HG03558 (cell line): ENCODE measurements around the gene RABGGTB.
"Not testable (repeated sequence)": the region's sequence is repeated elsewhere in the genome, so short reads cannot be mapped to it uniquely, and the experiment has no call there.

ENCODE experiments used
- ATAC-seq: cut with Tn5 transposase; IDR thresholded peaks from one replicate; pipeline ENCODE4 v1.9.1; 2021; ENCODE audit warnings: moderate number of reproducible peaks; ENCODE audit not compliant: unreplicated experiment; ENCODE audit errors: extremely low read depth

The RABGGTB gene

DNA sequence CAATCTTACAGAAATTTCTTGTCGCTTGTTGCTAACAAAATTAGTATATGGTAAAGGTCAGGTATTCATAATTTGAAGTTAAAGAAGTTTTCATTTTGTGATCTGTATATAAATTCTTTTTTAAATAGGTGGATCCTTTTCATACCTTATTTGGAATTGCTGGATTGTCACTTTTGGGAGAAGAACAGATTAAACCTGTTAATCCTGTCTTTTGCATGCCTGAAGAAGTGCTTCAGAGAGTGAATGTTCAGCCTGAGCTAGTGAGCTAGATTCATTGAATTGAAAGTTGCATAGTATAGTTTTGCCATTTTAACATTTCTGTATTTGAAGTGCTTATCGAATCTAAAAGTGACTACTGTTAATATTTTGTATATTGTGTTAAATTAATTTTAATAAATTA, 8.3 kb downstream of the RABGGTB start:
- ATAC-seq, result no peak

DNA sequence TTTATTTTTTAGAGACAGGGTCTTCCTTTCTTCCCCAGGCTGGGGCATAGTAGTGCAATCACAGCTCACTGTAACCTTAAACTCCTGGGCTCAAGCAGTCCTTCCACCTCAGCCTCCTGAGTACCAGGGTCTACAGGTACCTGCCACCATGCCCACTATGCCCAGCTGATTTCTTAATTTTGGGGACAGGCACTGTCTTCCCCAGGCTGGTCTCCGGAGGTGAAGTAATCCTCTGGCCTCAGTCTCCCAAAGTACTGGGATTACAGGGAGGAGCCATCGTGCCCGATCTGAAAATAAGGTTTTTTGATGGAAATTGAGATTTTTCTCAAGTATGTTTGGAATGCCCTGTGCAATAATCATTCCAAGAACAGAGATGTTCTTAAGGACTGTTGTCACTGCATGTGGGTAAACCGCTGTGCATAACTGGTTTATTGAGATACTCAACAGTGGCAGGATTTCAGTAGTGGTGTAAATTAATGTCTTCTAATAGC, 9.7 kb downstream of the RABGGTB start:
- no peak for ATAC-seq

DNA sequence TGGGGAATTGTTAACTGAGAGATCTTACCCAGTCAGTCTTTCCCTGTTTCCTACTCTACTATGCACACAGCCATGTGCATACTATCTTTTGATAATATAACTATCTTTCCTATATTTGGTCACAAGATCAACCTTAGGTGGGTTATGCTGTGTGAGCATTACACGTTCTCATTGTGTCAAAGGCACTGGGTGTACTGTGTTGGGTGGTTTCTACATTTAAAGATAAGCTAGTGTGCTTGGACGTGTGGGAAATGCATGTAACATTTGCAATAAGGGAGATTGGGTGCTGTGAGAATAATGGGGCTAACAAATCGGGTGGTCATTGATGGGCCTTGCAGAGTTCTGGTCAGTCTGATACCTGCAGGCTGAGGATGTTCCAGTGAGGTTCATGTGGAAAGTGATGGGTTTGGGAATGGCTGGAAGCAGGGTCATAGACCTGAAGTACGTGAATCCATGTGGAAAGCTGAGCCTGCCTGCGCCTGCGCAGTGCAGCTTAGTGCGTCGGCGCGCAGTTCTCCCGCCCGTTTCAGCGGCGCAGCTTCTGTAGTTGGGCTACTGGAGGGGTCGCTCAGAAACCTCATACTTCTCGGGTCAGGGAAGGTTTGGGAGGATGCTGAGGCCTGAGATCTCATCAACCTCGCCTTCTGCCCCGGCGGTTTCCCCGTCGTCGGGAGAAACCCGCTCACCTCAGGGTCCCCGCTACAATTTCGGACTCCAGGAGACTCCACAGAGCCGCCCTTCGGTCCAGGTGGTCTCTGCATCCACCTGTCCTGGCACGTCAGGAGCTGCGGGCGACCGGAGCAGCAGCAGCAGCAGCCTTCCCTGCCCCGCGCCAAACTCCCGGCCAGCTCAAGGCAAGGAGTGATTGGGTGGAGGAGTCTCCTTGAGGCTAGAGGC, 10.6 kb downstream of the RABGGTB start, which contains the start of gene MSH4:
MSH4 (plus strand) TSS at position 507 of the 897 bp plus-strand sequence; CDS start at position 611, 104 bp downstream.
- ATAC-seq, result no peak

DNA sequence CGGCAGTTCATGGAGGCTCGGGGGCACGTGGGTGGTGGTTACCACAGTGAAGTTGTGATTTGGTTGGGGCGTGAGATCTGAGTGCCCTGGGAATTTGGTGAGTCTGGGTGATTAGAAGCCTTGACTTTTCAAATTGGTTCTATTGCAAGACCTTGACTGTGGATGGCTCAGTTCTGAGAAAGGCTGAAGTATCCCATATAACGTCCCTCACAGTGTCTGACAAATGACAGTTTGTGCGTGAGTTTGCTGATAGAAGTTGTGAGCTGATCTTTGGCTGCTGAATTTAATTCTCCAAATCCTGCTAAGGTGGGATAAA, 11.2 kb downstream of the RABGGTB start:
- ATAC-seq, result no peak

DNA sequence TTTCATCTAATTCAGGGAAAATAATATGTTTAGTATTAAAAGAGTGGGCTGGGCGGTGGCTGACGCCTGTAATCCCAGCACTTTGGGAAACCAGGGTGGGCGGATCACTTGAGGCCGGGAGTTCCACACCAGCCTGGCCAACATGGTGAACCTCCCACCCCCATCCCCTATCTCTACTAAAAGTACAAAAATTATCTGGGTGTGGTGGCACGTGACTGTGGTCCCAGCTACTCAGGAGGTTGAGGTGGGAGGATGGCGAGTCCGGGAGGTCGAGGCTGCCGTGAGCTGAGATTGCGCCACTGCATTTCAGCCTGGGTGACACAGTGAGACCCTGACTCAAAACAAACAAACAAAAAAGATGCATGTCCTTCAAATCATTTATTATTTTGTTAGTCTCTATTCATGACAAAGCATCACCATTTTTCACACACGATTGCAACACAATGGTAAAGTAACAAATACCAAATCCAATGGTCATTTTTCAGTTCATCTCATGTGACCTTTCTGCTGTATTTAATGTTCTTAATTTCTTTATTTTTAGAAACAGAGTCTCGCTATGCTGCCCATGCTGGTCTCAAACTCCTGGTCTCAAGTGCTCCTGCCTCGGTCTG, 11.7 kb downstream of the RABGGTB start:
- no peak for ATAC-seq

DNA sequence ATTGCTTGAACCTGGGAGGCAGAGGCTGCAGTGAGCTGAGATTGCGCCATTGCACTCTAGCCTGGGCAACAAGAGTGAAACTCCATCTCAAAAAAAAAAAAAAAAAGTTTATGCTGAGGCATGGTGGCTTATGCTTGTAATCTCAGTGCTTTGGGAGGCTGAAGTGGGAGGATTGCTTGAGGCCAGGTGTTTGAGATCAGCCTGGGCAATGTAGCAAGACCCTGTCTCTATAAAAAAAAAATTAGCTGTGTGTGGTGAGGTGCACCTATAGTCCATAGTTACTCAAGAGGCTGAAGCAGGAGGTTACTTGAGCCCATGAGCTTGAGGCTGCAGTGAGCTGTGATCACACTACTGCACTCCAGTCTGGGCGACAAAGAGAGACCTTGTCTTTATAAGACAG, 15.4 kb downstream of the RABGGTB start:
- ATAC-seq, result not testable (repeated sequence)

DNA sequence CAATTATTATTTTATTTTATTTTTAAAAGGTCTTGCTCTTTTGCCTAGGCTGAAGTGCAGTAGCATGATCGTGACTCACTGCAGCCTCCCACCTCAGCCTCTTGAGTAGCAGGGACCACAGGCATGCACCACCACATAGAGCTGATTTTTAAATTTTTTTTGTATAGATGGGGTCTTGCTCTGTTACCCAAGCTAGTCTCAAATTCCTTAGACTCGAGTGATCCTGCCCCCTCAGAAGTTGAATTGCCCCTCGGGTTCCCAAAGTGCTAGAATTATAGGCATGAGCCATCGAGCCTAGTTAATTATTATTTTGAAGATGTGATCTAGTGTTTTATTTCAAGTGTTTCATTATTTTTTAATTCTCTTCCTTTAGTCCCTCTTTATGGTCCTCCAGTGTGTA, 22.9 kb downstream of the RABGGTB start:
- no peak for ATAC-seq

DNA sequence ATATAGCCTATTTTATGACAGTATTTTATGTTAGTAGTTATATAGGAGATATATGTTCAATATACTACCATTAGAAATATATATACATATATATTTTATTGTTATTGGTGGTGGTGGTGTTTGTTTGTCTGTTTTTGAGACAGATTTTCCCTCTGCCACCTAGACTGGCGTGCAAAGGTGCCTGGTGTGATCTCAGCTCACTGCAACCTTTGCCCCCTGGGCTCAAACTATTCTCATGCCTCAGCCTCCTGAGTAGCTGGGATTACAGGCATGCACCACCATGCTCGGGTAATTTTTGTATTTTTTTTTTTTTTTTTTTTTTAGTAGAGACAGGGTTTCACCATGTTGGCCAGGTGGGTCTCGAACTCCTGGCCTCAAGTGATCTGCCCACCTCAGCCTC, 24.1 kb downstream of the RABGGTB start:
- ATAC-seq, result not testable (repeated sequence)

DNA sequence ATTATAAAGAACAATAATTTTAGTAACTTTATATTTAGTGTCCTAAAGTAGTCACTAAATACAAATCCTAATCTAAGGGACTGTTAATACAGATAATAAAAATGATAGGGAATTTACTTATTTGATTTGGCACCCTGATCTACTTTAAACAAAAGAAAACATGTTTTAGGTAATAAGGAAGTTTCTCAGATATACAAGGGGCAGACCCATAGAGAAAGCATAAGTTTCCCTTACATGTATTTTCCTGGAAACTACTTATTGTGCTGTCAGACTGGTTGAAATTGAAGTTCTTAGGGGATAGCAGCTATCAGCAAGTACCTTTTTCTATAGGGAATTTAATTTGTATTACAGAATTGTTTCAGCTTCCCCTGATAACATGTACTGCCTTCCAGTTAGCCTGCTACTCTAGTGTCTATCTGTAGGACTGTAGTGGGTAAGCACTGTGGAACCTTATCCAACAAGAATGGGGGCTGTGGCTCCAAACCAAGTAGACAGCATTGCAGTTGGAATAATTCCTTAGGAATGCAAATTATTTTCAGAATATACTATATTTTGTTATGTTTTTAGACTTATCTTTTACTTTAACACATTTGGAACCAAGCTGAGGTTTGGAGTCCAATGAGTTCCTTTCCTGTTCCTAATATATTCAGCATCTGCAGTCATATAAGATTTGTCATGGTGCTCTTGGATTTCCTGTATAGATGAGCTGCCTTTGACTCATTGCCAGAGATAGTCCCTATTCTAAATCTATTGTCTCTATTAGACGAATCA, 25.3 kb downstream of the RABGGTB start:
- no peak for ATAC-seq

DNA sequence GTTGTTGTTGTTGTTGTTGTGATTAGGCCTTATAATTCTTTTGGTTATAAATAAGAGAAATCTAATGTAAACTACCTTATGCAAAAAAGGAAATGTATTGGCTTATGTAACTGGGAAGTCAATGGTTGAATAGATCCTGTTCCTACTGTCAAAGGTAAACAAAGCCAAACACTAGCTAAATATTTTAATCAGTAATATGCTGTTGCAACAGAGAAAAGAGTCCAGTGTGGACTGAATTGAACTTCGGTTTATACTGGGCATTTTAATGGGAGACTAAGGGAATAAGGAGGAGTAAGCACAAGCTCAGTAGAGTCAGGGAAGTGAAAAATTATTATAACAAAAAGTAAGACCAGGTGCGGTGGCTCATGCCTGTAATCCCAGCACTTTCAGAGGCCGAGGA, 26.0 kb downstream of the RABGGTB start:
- ATAC-seq, result no peak

DNA sequence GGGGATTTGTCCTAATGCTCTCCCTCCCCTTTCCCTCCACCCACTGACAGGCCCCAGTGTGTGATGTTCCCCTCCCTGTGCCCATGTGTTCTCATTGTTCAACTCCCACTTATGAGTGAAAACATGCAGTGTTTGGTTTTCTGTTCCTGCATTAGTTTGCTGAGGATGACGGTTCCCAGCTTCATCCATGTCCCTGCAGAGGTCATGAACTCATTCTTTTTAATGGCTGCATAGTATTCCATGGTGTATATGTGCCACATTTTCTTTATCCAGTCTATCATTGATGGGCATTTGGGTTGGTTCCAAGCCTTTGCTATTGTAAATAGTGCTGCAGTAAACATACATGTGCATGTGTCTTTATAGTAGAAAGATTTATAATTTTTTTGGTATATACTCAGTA, 37.5 kb downstream of the RABGGTB start:
- ATAC-seq, result not testable (repeated sequence)

DNA sequence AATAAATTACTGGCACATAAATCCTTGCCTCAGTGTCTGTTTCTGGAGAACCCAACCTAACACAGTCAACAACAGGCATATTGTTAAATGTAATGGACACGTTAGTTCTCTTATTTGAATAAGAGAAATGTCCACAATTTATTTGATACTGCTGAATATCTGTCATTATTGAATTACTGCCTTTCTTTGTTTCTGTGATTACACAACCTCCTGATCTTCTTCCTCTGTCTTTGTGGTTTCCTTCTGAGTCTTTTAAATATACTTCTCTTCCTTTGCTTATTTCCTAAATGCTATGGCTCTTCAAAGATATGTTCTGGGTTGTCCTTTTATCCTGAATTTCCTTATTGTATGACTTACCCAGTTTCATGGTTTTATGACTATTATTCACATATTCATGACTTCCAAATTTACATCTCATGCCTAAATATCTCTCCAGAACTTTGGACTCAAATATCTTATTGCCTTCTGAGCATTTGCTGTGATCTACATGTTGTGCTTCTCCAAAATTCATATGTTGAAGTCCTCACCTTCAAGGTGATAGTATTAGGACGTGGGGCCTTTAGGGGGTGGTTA, 50.6 kb downstream of the RABGGTB start:
- ATAC-seq, result no peak

DNA sequence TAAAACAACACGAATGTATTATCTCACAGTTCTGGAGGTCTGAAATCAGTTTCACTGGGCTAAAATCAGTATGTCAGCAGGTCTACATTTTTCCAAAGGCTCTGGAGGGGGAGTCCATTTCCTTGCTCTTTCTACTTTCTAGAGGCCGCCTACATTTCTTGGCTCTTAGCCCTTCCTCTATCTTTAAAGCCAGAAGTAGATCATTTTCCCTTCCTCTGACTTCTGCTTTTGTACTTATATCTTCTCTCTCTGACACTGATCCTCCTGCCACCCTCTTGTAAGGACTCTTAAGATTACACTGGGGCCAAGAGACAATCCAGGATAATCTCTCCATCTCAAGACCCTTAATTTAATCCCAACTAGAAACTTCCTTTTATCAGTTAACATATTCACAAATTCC, 52.0 kb downstream of the RABGGTB start:
- no peak for ATAC-seq

DNA sequence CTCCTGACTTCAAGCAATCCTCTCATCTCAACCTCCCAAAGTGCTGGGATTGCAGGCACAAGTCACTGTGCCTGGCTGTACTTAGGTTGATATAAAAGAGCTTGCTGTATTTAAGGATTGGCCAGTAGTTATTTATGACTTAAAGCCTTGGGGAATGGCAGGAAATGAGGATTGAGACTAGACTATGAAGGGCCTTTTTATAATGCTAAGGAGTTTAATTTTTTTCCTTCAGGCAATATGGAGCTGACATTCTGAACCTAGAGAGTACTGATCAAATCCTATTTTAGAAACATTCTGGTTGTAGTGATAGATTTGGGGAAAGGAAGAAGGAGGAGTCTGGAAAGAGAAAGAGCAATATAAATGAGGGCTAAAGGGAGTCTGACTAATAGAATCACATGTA, 55.4 kb downstream of the RABGGTB start:
- ATAC-seq, result no peak
